ENCODE measurements around the gene FUT8.
"Not testable (repeated sequence)": the region's sequence is repeated elsewhere in the genome, so short reads cannot be mapped to it uniquely, and the experiment has no call there.

The FUT8 gene

GRCh38 chr14:65419593-65420252, 7.2 kb downstream of the FUT8 start:
- DNase-seq (ENCODE audit: low spot score) = no peak

GRCh38 chr14:65421201-65421981, 8.9 kb downstream of the FUT8 start:
- no peak for DNase-seq (ENCODE audit: low spot score)

GRCh38 chr14:65422088-65422834, 9.7 kb downstream of the FUT8 start:
- DNase-seq (ENCODE audit: low spot score) = no peak

- no peak for DNase-seq (ENCODE audit: low spot score)
These were observed 11.5 kb downstream of the FUT8 start for GRCh38 chr14:65423982-65424381.

- no peak for DNase-seq (ENCODE audit: low spot score)
These were observed 12.0 kb downstream of the FUT8 start for GRCh38 chr14:65424531-65424930.

GRCh38 chr14:65425885-65426284, 13.4 kb downstream of the FUT8 start:
- no peak for DNase-seq (ENCODE audit: low spot score)

GRCh38 chr14:65426902-65427301, 14.4 kb downstream of the FUT8 start:
- DNase-seq (ENCODE audit: low spot score) = not testable (repeated sequence)

- no peak for DNase-seq (ENCODE audit: low spot score)
These were observed 16.2 kb downstream of the FUT8 start for GRCh38 chr14:65428691-65429090.

- DNase-seq (ENCODE audit: low spot score) = no peak
These were observed 17.2 kb downstream of the FUT8 start for GRCh38 chr14:65429757-65430156.

GRCh38 chr14:65431245-65431644, 18.7 kb downstream of the FUT8 start:
- DNase-seq (ENCODE audit: low spot score) = no peak

- DNase-seq (ENCODE audit: low spot score) = no peak
These were observed 19.4 kb downstream of the FUT8 start for GRCh38 chr14:65431951-65432350.

- no peak for DNase-seq (ENCODE audit: low spot score)
These were observed 19.9 kb downstream of the FUT8 start for GRCh38 chr14:65432361-65432948.

- DNase-seq (ENCODE audit: low spot score) = no peak
These were observed 20.6 kb downstream of the FUT8 start for GRCh38 chr14:65433157-65433556.

- DNase-seq (ENCODE audit: low spot score) = no peak
These were observed 21.1 kb downstream of the FUT8 start for GRCh38 chr14:65433646-65434045.

- DNase-seq (ENCODE audit: low spot score) = no peak
These were observed 21.8 kb downstream of the FUT8 start for GRCh38 chr14:65434216-65434850.

GRCh38 chr14:65438266-65438933, 25.9 kb downstream of the FUT8 start:
- peak; percentile 52 for DNase-seq (ENCODE audit: low spot score)

GRCh38 chr14:65439117-65439516, 26.6 kb downstream of the FUT8 start:
- DNase-seq (ENCODE audit: low spot score) = no peak

- DNase-seq (ENCODE audit: low spot score) = no peak
These were observed 27.7 kb downstream of the FUT8 start for GRCh38 chr14:65440230-65440629.

- DNase-seq (ENCODE audit: low spot score) = no peak
These were observed 31.7 kb downstream of the FUT8 start for GRCh38 chr14:65444230-65444629.

GRCh38 chr14:65446159-65446558, 33.6 kb downstream of the FUT8 start:
- DNase-seq (ENCODE audit: low spot score) = no peak

GRCh38 chr14:65449647-65450046, 37.1 kb downstream of the FUT8 start:
- no peak for DNase-seq (ENCODE audit: low spot score)
